CD14-positive monocyte (primary cell): ENCODE results near the gene PIH1D1. TPM values are rescaled to one million over a fixed set of nuclear protein-coding genes. Genes with fewer than 3 reads are reported as not detected.

Experiments used
- DNase-seq, 3 donors: peaks; one replicate each; pipeline ENCODE4 v3.0.0-alpha.2; 2011 to 2022
- H2AFZ ChIP-seq: 2 replicates; pipeline ENCODE4 v1.6.0; 2012; ENCODE audit warnings: mild to moderate bottlenecking, low read depth, low read length, inconsistent platforms; ENCODE audit not compliant: insufficient read depth, poor library complexity, severe bottlenecking
- H3K27ac ChIP-seq, 2 donors: 1 replicate in 1 of 2; 2 replicates in 1 of 2; pipeline ENCODE4 v1.5.1; 2012 to 2013; ENCODE audit warnings: low read length in 2 of 2, control low read depth in 1 of 2, inconsistent platforms in 1 of 2, low read depth in 1 of 2, mild to moderate bottlenecking in 1 of 2
- H3K27me3 ChIP-seq, 2 donors: one replicate each; pipeline versions ENCODE4 v1.6.0 to v1.6.1; 2011 to 2013; ENCODE audit warnings: low read length in 2 of 2; ENCODE audit not compliant: control insufficient read depth in 2 of 2, insufficient read depth in 2 of 2
- H3K36me3 ChIP-seq, 2 donors: replicated peaks in 1 of 2; 1 replicate in 1 of 2; 2 replicates in 1 of 2; pipeline versions ENCODE4 v1.5.1 to v1.6.1; 2012 to 2013; ENCODE audit warnings: low read length in 2 of 2, control low read depth in 1 of 2, inconsistent platforms in 1 of 2, mild to moderate bottlenecking in 1 of 2; ENCODE audit not compliant: insufficient read depth in 2 of 2, control insufficient read depth in 1 of 2
- H3K4me1 ChIP-seq, 2 donors: 1 replicate in 1 of 2; 2 replicates in 1 of 2; pipeline versions ENCODE4 v1.5.1 to v1.6.1; 2012 to 2013; ENCODE audit warnings: low read length in 2 of 2, control low read depth in 1 of 2, inconsistent platforms in 1 of 2, mild to moderate bottlenecking in 1 of 2, moderate library complexity in 1 of 2; ENCODE audit not compliant: insufficient read depth in 2 of 2, control insufficient read depth in 1 of 2
- H3K4me2 ChIP-seq: replicated peaks from 2 replicates; pipeline ENCODE3; 2012; ENCODE audit warnings: low read length, moderate library complexity, mild to moderate bottlenecking; ENCODE audit not compliant: poor library complexity, severe bottlenecking; ENCODE audit errors: extremely low read depth
- H3K4me3 ChIP-seq, 3 experiments: fragments of 200-600 bp in 1 of 3; sonication (generic) in 1 of 3; replicated peaks in 1 of 3; 1 replicate in 2 of 3; 2 replicates in 1 of 3; pipeline ENCODE4 v1.5.1; 2011 to 2013; ENCODE audit warnings: low read length in 3 of 3, mild to moderate bottlenecking in 3 of 3, control low read depth in 2 of 3, low read depth in 2 of 3, inconsistent platforms in 1 of 3, moderate library complexity in 1 of 3
- H3K79me2 ChIP-seq: 2 replicates; pipeline ENCODE4 v1.6.0; 2012; ENCODE audit warnings: mild to moderate bottlenecking, control low read depth, inconsistent platforms, low read length, moderate library complexity; ENCODE audit not compliant: insufficient read depth
- H3K9ac ChIP-seq: 2 replicates; pipeline ENCODE4 v1.6.0; 2017; ENCODE audit warnings: low read length, mild to moderate bottlenecking; ENCODE audit not compliant: insufficient read depth, poor library complexity, severe bottlenecking
- H3K9me3 ChIP-seq, 2 donors: replicated peaks in 1 of 2; 1 replicate in 1 of 2; 2 replicates in 1 of 2; pipeline versions ENCODE4 v1.5.1 to v1.6.1; 2012 to 2013; ENCODE audit warnings: low read length in 2 of 2, control low read depth in 1 of 2; ENCODE audit not compliant: control insufficient read depth in 1 of 2, insufficient read depth in 1 of 2
- H4K20me1 ChIP-seq: 2 replicates; pipeline ENCODE4 v1.6.0; 2012; ENCODE audit warnings: mild to moderate bottlenecking, low read length, control low read depth, moderate library complexity; ENCODE audit not compliant: insufficient read depth
- H3K27ac Mint-ChIP-seq, 7 donors: one replicate each; pipeline ENCODE4 v1.8.0; 2020; ENCODE audit warnings: mild to moderate bottlenecking in 7 of 7, mixed read lengths in 7 of 7, moderate library complexity in 6 of 7, inconsistent platforms in 2 of 7
- H3K27me3 Mint-ChIP-seq, 3 donors: one replicate each; pipeline ENCODE4 v1.8.0; 2021 to 2022; ENCODE audit warnings: low read depth in 3 of 3, mild to moderate bottlenecking in 3 of 3, mixed read lengths in 3 of 3, moderate library complexity in 3 of 3, inconsistent platforms in 1 of 3
- H3K36me3 Mint-ChIP-seq, 2 donors: one replicate each; pipeline ENCODE4 v1.8.0; 2020; ENCODE audit warnings: mixed read lengths in 2 of 2, inconsistent platforms in 1 of 2, mild to moderate bottlenecking in 1 of 2
- H3K4me1 Mint-ChIP-seq: one replicate; pipeline ENCODE4 v1.8.0; 2020; ENCODE audit warnings: mild to moderate bottlenecking, mixed read lengths
- H3K4me3 Mint-ChIP-seq, 2 donors: one replicate each; pipeline ENCODE4 v1.8.0; 2020; ENCODE audit warnings: mild to moderate bottlenecking in 2 of 2, mixed read lengths in 2 of 2, moderate library complexity in 1 of 2
- H3K9me3 Mint-ChIP-seq, 7 donors: one replicate each; pipeline ENCODE4 v1.8.0; 2020 to 2022; ENCODE audit warnings: mixed read lengths in 7 of 7, mild to moderate bottlenecking in 6 of 7, moderate library complexity in 6 of 7, inconsistent platforms in 2 of 7
- WGBS: methylation state at CpG from one replicate; pipeline ENCODE4 v1.1.5; 2013; ENCODE audit warnings: missing lambda C conversion rate; ENCODE audit not compliant: insufficient coverage; 5-methylcytosine and 5-hydroxymethylcytosine counted together
- intact Hi-C, 2 donors: fragments of 100-400 bp; cut with micrococcal nuclease; formaldehyde crosslinking; loops; one replicate each; pipeline versions ENCODE4 v1.15.0 to v1.15.1; 2023
- polyA plus RNA-seq, 3 donors: library from polyadenylated mRNA; depleted of rRNA in 1 of 3; unstranded in 2 of 3; stranded (reverse) in 1 of 3; fragments of 300-500 nt in 2 of 3; fragments of >200 nt in 1 of 3; fragmentation: Illumina TruSeq in 2 of 3; gene quantifications; 1 replicate in 2 of 3; 2 replicates in 1 of 3; pipeline ENCODE4 v1.2.3, GENCODE V29; 2012 to 2021
- TF ChIP-seq, protein P1 (sequence below): fragments of 200-600 bp; IDR thresholded peaks from one replicate; pipeline ENCODE4 v1.8.0; 2022; ENCODE audit warnings: antibody characterized with exemption, mild to moderate bottlenecking

PIH1D1 gene
- polyA plus RNA-seq, 3 donors: 62.3 to 102 (median 83.9) TPM

DNA sequence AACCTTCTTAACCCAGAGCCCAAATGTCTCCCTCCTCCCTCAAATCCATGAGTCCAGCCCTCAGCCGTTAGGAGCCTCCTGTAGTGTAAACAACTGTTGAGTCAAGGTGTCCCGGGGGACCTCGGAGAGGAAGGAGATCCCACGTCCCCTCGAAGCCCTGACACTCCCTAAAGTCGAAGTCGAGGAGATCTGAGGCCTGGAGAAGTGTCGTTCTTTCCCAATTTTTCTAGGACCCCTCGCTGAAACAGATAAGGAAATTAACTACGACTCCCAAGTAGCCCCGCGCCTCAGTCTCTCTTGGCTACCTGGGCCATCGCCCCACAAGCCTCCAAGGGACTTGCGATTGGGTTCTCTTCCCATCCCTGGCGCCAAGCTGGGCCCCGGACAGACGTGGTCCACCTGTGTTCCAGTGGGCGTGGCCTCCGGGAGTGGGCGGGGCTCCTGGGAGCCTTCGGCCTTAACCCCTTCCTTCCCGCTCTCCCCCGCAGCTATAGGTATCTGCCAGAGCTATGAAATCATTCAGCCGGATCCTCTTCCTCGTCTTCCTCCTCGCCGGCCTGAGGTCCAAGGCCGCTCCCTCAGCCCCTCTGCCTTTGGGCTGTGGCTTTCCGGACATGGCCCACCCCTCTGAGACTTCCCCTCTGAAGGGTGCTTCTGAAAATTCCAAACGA, 25.6 kb downstream of the PIH1D1 start:
- H3K36me3 Mint-ChIP-seq: peaks cover 0 to 27% of the 10 kb centered on the region in 2 donors
- no peak overlapping the region for H3K27ac Mint-ChIP-seq
- TF ChIP-seq, protein P1, sequence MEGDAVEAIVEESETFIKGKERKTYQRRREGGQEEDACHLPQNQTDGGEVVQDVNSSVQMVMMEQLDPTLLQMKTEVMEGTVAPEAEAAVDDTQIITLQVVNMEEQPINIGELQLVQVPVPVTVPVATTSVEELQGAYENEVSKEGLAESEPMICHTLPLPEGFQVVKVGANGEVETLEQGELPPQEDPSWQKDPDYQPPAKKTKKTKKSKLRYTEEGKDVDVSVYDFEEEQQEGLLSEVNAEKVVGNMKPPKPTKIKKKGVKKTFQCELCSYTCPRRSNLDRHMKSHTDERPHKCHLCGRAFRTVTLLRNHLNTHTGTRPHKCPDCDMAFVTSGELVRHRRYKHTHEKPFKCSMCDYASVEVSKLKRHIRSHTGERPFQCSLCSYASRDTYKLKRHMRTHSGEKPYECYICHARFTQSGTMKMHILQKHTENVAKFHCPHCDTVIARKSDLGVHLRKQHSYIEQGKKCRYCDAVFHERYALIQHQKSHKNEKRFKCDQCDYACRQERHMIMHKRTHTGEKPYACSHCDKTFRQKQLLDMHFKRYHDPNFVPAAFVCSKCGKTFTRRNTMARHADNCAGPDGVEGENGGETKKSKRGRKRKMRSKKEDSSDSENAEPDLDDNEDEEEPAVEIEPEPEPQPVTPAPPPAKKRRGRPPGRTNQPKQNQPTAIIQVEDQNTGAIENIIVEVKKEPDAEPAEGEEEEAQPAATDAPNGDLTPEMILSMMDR: no peak
- no peaks in the 10 kb centered on the region for H4K20me1 ChIP-seq
- H3K4me2 ChIP-seq: no peak overlapping the region
- H3K4me3 ChIP-seq: no peak overlapping the region
- H3K27ac ChIP-seq: no peak overlapping the region
- H3K4me1 ChIP-seq: peaks cover 12 to 26% of the 10 kb centered on the region in 2 donors
- no peak overlapping the region for H2AFZ ChIP-seq
- H3K27me3 ChIP-seq: peaks cover 74 to 99% of the 10 kb centered on the region in 2 donors
- DNase-seq: no peak
- H3K9me3 ChIP-seq: peaks cover 3 to 45% of the 10 kb centered on the region in 2 donors
- H3K4me3 Mint-ChIP-seq: peak overlapping the region in 1 of 2 donors; percentile 88
- H3K79me2 ChIP-seq: no peaks in the 10 kb centered on the region
- peaks cover 0 to 39% (median 16%) of the 10 kb centered on the region in 7 donors for H3K9me3 Mint-ChIP-seq
- H3K36me3 ChIP-seq: no peaks in the 10 kb centered on the region
- 6% methylated on average over 27 of the region's 30 CpGs for WGBS
- peaks cover 96 to 100% (median 97%) of the 10 kb centered on the region in 3 donors for H3K27me3 Mint-ChIP-seq
- intact Hi-C loops: loop anchor here in 1 of 2 donors (10.0 kb wide), 1 partner anchor 51 kb away; no protein-coding TSS in a partner anchor
- H3K9ac ChIP-seq: no peak overlapping the region
- peaks cover 39% of the 10 kb centered on the region for H3K4me1 Mint-ChIP-seq

DNA sequence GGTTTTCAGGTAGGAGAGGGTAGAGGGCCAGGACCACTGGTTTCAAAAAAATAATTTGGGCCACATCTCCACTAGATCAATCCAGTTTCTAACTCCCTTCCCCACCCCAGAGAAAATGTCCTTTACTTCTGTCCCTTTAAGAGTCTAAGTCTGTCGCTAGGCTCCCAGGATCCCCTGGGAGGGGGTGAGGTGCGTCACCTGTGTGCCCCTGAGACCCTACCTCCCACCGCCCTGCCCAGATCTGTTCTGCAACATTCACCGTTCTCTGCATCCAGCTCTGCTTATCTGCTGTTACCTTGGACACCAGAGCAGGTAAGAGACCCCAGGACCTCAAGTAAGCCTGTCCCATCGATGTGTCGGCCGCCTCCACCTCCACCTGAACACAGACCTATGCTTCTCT, 26.4 kb downstream of the PIH1D1 start, which contains the start of gene GFY:
GFY (plus strand) TSS at position 211 of the 400 bp plus-strand sequence. CDS start 1,043 bp downstream, outside the sequence.
- H3K36me3 Mint-ChIP-seq: peaks cover 0 to 27% of the 10 kb centered on the region in 2 donors

More for the DNA sequence above, 26.4 kb downstream of the PIH1D1 start, which contains the start of gene GFY:
- H3K27ac Mint-ChIP-seq: peak within 1 kb of the TSS in 1 of 7 donors; percentile 13
- Histone ChIP-seq H2AFZ (no peak within 1 kb of the TSS), H3K9me3 (peaks cover 0 to 48% of the 10 kb centered on the region in 2 donors), H3K4me1 (peaks cover 13 to 27% of the 10 kb centered on the region in 2 donors), H3K27me3 (peaks cover 81 to 99% of the 10 kb centered on the region in 2 donors), H3K4me3 (no peak within 1 kb of the TSS), H3K36me3 (no peaks in the 10 kb centered on the region), H3K9ac (no peak within 1 kb of the TSS), H3K27ac (no peak within 1 kb of the TSS), H3K79me2 (no peaks in the 10 kb centered on the region), H4K20me1 (no peaks in the 10 kb centered on the region), H3K4me2 (no peak within 1 kb of the TSS)
- DNase-seq: no peak
- H3K9me3 Mint-ChIP-seq: peaks cover 0 to 38% (median 19%) of the 10 kb centered on the region in 7 donors
- TF ChIP-seq, protein P1: no peak
- H3K4me3 Mint-ChIP-seq: peak within 1 kb of the TSS in 1 of 2 donors; percentile 88
- 70% methylated on average over 7 of the region's 7 CpGs for WGBS
- H3K4me1 Mint-ChIP-seq: peaks cover 42% of the 10 kb centered on the region
- intact Hi-C loops: loop anchor here in 1 of 2 donors (10.0 kb wide), 1 partner anchor 50 kb away; no protein-coding TSS in a partner anchor
- H3K27me3 Mint-ChIP-seq: peaks cover 97 to 100% (median 97%) of the 10 kb centered on the region in 3 donors
